ENCODE measurements around the gene MSMB. TPM values are rescaled to one million over a fixed set of nuclear protein-coding genes. Genes with fewer than 3 reads are reported as not detected.
"Not testable (repeated sequence)": the region's sequence is repeated elsewhere in the genome, so short reads cannot be mapped to it uniquely, and the experiment has no call there.

The MSMB gene
- total and polyA plus RNA-seq, 2 experiments from 2014 or later: not detected

DNA sequence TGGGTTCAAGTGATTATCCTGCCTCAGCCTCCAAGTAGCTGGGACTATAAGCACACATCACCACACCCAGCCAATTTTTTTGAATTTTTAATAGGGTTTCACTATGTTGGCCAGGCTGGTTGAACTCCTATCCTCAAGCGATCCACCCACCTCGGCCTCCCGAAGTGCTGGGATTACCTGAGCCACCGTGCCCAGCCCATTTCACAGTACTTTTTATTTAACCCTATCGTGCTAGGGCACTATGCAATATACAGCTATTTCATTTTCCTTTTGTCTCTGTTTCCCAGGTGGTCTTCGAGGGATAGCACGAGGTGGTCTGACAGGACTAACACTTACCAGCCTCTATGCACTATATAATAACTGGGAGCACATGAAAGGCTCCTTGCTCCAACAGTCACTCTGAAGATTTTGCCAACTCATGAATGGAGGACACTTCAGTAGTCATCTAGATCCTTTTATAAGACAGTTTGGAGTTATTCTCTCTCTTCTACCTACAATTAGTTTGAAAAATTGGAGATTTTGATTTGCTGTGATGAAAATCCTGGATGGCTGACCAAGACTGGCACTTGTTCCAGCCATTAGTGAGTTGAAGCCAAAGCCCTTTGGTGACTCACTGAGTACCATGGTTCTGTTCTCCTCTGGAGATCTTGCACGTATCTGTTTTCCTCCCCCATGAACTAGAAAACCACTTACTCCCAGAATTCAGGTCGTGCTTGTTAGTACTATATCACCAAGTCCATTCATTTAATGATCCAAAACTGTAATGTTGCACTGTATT, 43.0 kb downstream of the MSMB start:
- Histone ChIP-seq H2AFZ (no peak overlapping the region), H3K79me2 (ENCODE audit: insufficient read depth) (peaks cover 58% of the 10 kb centered on the region), H4K20me1 (ENCODE audit: insufficient read depth) (no peaks in the 10 kb centered on the region), H3K27ac (0 out of 2 replicates have a peak overlapping the region, but pooled peaks have one; percentile 3), H3K36me3 (ENCODE audit: low read depth) (peaks cover 44% of the 10 kb centered on the region), H3K9ac (no peak overlapping the region), H3K9me3 (ENCODE audit: low read depth) (no peaks in the 10 kb centered on the region), H3F3A (ENCODE audit: insufficient read depth) (peaks cover 68% of the 10 kb centered on the region), H3K27me3 (replicated peaks; ENCODE audit: insufficient read depth) (no peaks in the 10 kb centered on the region), H3K9me2 (ENCODE audit: insufficient read depth) (no peaks in the 10 kb centered on the region), H3K4me3 (no peak overlapping the region), H3K4me2 (ENCODE audit: unreplicated experiment) (no peak overlapping the region), H3K4me1 (ENCODE audit: insufficient read depth) (peaks cover 32% of the 10 kb centered on the region)
- in situ Hi-C loops (cut with MboI): no loop called here
- DNase-seq: peak; percentile 65
- TF ChIP-seq EZH2 (IDR thresholded peaks at IDR 0.05; ENCODE audit: insufficient read depth, poor library complexity, severe bottlenecking) (no peak), EZH2phosphoT487 (IDR thresholded peaks at IDR 0.05; ENCODE audit: insufficient read depth, low read depth) (no peak)
- 68 to 74% methylated on average over 9 of the region's 9 CpGs for WGBS, 2 experiments (ENCODE audit: low coverage in 1 of 2, low lambda C conversion rate in 2 of 2, missing lambda C conversion rate in 2 of 2)

DNA sequence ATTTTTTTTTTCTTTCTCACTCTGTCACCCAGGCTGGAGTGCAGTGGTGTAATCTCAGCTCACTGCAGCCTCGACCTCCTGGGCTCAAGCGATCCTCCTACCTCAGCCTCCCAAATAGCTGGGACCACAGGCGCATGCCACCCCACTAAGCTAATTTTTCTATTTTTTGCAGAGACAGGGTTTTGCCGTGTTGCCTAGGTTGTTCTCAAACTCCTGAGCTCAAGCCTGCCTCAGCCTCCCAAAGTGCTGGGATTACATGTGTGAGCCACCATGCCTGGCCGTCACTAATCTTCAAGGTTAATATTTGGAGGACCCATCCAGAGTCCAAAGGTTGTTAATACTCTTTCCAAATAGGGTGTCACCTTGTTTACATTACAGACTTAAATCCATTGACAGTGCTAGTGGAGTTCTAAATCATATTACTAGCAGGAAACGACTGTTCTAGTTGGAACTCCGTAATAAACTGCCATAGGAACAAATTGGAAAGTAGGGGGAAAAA, 43.8 kb downstream of the MSMB start:
- H3K4me2 ChIP-seq (ENCODE audit: unreplicated experiment); H4K20me1 ChIP-seq (ENCODE audit: insufficient read depth); DNase-seq; H2AFZ ChIP-seq; H3K4me3 ChIP-seq; H3K9ac ChIP-seq; in situ Hi-C loops (cut with MboI); H3K9me2 ChIP-seq (ENCODE audit: insufficient read depth); H3K27ac ChIP-seq; H3K27me3 ChIP-seq (replicated peaks; ENCODE audit: insufficient read depth); H3K9me3 ChIP-seq (ENCODE audit: low read depth): not testable (repeated sequence)
- Histone ChIP-seq H3F3A (ENCODE audit: insufficient read depth) (peaks cover 60% of the 10 kb centered on the region), H3K36me3 (ENCODE audit: low read depth) (peaks cover 38% of the 10 kb centered on the region), H3K79me2 (ENCODE audit: insufficient read depth) (peaks cover 60% of the 10 kb centered on the region), H3K4me1 (ENCODE audit: insufficient read depth) (peaks cover 32% of the 10 kb centered on the region)
- 90 to 91% methylated on average over 7 of the region's 7 CpGs for WGBS, 2 experiments (ENCODE audit: low coverage in 1 of 2, low lambda C conversion rate in 2 of 2, missing lambda C conversion rate in 2 of 2)

DNA sequence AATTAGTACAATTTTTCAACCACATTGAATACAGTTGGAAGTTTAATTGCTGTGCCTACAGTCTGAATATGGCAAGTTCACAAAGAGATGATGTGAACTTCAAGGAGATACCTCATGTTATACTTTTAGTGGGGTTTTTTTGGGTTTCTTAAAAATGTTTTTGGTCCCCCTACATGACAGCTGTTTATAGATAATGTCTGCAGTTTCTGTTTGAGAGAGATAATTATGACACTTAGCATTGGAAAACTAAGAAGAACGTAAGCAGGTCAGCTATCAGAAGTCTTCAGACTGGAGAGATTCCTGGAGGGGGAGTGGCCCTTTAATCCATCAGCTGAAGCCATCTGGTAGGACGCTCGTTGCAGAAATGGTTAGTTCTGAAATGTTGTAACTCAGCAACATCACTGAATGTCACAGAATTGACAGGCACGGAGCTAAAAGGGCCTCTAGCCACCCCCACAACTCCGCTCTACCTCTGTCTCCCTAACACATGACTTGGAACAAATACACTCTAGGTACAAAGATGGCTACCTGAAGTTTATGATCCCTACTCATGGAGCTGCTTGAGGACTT, 44.8 kb downstream of the MSMB start:
- Histone ChIP-seq H3F3A (ENCODE audit: insufficient read depth) (peaks cover 50% of the 10 kb centered on the region), H3K27ac (no peak overlapping the region), H3K36me3 (ENCODE audit: low read depth) (peaks cover 38% of the 10 kb centered on the region), H3K9ac (no peak overlapping the region), H3K4me3 (no peak overlapping the region), H3K9me2 (ENCODE audit: insufficient read depth) (no peaks in the 10 kb centered on the region), H3K4me2 (ENCODE audit: unreplicated experiment) (no peak overlapping the region), H3K9me3 (ENCODE audit: low read depth) (no peaks in the 10 kb centered on the region), H4K20me1 (ENCODE audit: insufficient read depth) (no peaks in the 10 kb centered on the region), H3K27me3 (replicated peaks; ENCODE audit: insufficient read depth) (no peaks in the 10 kb centered on the region), H3K4me1 (ENCODE audit: insufficient read depth) (peaks cover 23% of the 10 kb centered on the region), H2AFZ (no peak overlapping the region), H3K79me2 (ENCODE audit: insufficient read depth) (peaks cover 58% of the 10 kb centered on the region)
- in situ Hi-C loops (cut with MboI): no loop called here
- no peak for DNase-seq
- 50 to 52% methylated on average over 5 of the region's 5 CpGs for WGBS, 2 experiments (ENCODE audit: low coverage in 1 of 2, low lambda C conversion rate in 2 of 2, missing lambda C conversion rate in 2 of 2)
- TF ChIP-seq EZH2phosphoT487 (IDR thresholded peaks at IDR 0.05; ENCODE audit: insufficient read depth, low read depth) (no peak), EZH2 (IDR thresholded peaks at IDR 0.05; ENCODE audit: insufficient read depth, poor library complexity, severe bottlenecking) (no peak)

DNA sequence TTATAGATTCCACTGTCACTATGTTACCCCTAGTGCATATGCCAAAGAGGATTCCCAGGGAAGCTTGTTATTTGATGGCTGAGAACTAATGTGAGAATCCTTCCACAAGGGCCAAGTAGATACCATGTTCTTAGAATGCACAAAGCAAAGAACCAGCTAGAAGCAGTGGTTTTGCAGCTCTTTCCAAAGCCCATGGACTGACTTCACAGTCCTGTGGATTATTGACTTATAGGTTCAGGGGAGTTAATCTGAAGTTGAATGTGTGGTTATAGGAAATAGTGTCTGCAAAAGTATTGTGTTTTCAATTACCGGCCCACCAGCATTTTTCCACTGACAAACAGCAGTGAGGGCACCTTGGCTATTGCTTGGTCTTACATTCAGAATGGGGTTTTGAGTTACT, 45.5 kb downstream of the MSMB start:
- Histone ChIP-seq H4K20me1 (ENCODE audit: insufficient read depth) (no peaks in the 10 kb centered on the region), H3K36me3 (ENCODE audit: low read depth) (peaks cover 33% of the 10 kb centered on the region), H2AFZ (no peak overlapping the region), H3K4me2 (ENCODE audit: unreplicated experiment) (no peak overlapping the region), H3K9me3 (ENCODE audit: low read depth) (no peaks in the 10 kb centered on the region), H3K4me3 (no peak overlapping the region), H3K79me2 (ENCODE audit: insufficient read depth) (peaks cover 58% of the 10 kb centered on the region), H3F3A (ENCODE audit: insufficient read depth) (peaks cover 44% of the 10 kb centered on the region), H3K4me1 (ENCODE audit: insufficient read depth) (peaks cover 16% of the 10 kb centered on the region), H3K9ac (no peak overlapping the region), H3K27ac (no peak overlapping the region), H3K9me2 (ENCODE audit: insufficient read depth) (no peaks in the 10 kb centered on the region), H3K27me3 (replicated peaks; ENCODE audit: insufficient read depth) (no peaks in the 10 kb centered on the region)
- TF ChIP-seq EZH2 (IDR thresholded peaks at IDR 0.05; ENCODE audit: insufficient read depth, poor library complexity, severe bottlenecking) (no peak), EZH2phosphoT487 (IDR thresholded peaks at IDR 0.05; ENCODE audit: insufficient read depth, low read depth) (no peak)
- in situ Hi-C loops (cut with MboI): no loop called here
- WGBS, 2 experiments (ENCODE audit: low coverage in 1 of 2, low lambda C conversion rate in 2 of 2, missing lambda C conversion rate in 2 of 2): 90 to 100% methylated on average over 1 of the region's 1 CpG
- no peak for DNase-seq

DNA sequence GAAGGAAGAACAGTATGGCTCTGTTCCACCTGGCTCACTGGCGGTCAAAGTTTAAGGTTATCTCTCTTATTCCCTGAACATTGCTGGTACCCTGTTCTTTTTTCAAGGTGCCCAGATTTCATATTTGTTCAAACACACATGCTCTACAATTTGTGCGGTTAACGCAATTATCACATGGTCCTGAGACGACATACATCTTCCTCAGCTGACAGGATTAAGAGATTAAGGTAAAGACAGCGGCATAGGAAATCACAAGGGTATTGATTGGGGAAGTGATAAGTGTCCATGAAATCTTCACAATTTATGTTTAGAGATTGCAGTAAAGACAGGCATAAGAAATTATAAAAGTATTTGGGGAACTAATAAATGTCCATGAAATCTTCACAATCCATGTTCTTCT, 46.1 kb downstream of the MSMB start:
- H3K4me2 ChIP-seq (ENCODE audit: unreplicated experiment); H3K9ac ChIP-seq; DNase-seq; H4K20me1 ChIP-seq (ENCODE audit: insufficient read depth); H3K27me3 ChIP-seq (replicated peaks; ENCODE audit: insufficient read depth); H3K9me3 ChIP-seq (ENCODE audit: low read depth); H2AFZ ChIP-seq; H3K27ac ChIP-seq; in situ Hi-C loops (cut with MboI); H3K4me3 ChIP-seq; H3K9me2 ChIP-seq (ENCODE audit: insufficient read depth): not testable (repeated sequence)
- H3K4me1 ChIP-seq (ENCODE audit: insufficient read depth): peaks cover 12% of the 10 kb centered on the region
- H3K79me2 ChIP-seq (ENCODE audit: insufficient read depth): peaks cover 55% of the 10 kb centered on the region
- 98% methylated on average over 5 of the region's 5 CpGs for WGBS, 2 experiments (ENCODE audit: low coverage in 1 of 2, low lambda C conversion rate in 2 of 2, missing lambda C conversion rate in 2 of 2)
- peaks cover 38% of the 10 kb centered on the region for H3F3A ChIP-seq (ENCODE audit: insufficient read depth)
- peaks cover 28% of the 10 kb centered on the region for H3K36me3 ChIP-seq (ENCODE audit: low read depth)

All from GM23248 (cell line).